ENCODE results near the gene EPS8L1. TPM values are rescaled to one million over a fixed set of nuclear protein-coding genes. Genes with fewer than 3 reads are reported as not detected.
A peak's percentile ranks its signal among the peaks of the same experiment; 100 is the strongest.
"Not testable (repeated sequence)": the region's sequence is repeated elsewhere in the genome, so short reads cannot be mapped to it uniquely, and the experiment has no call there.

EPS8L1 gene
- total RNA-seq: 3.7 and 3.9 TPM in 2 replicates

DNA sequence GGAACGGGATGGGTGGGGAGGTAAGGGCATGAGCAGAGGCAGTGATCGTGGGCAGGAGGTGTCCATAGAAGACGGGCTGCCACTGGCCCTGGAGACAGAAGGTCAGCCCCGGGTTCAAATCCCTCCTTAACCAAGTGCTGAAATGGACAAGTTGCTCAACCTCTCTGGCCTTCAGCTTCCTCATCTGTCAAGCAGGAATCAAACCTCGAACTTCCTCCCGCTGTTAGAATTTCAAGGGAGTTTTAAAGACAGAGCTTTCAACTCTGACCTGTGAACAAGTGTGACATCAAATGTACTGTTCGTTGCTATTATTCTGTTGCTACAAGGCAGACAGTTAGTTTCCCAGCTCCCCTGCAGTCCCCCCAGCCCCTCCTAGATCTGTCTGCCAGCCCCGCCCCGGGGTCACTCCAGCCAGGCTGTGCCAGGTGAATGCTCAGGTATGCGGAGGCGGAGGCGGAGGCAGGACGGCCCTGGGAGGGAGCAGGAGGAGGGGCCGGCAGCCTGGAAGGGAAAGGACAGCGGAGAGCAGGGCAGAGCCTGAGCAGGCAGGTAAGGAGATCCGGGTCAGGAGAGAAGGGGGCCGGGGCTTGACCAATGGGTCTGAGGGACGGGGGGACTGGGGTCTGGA, at the start of gene EPS8L1:
EPS8L1 (plus strand) TSS at position 499 of the 628 bp plus-strand sequence. CDS start 576 bp downstream, outside the sequence.
- Mint-ChIP-seq H3K9me3 (no peaks in the 10 kb centered on the region), H3K4me1 (peaks cover 9% of the 10 kb centered on the region), H3K27me3 (peaks cover 19% of the 10 kb centered on the region), H3K36me3 (ENCODE audit: low read depth) (peaks cover 4% of the 10 kb centered on the region), H3K27ac (no peak within 1 kb of the TSS), H3K4me3 (no peak within 1 kb of the TSS)
- intact Hi-C loops (cut with micrococcal nuclease): no loop called here
- no peak for DNase-seq

DNA sequence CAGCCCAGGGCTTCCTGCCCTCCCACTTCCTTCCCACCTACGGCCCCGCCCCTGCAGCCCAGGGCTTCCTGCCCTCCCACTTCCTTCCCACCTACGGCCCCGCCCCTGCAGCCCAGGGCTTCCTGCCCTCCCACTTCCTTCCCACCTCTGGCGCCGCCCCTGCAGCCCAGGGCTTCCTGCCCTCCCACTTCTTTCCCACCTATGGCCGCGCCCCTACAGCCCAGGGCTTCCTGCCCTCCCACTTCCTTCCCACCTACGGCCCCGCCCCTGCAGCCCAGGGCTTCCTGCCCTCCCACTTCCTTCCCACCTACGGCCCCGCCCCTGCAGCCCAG, 48.6 kb upstream of the EPS8L1 start:
- peaks cover 24% of the 10 kb centered on the region for H3K36me3 Mint-ChIP-seq (ENCODE audit: low read depth)
- H3K27ac Mint-ChIP-seq; H3K27me3 Mint-ChIP-seq; DNase-seq; H3K4me1 Mint-ChIP-seq; intact Hi-C loops (cut with micrococcal nuclease); H3K4me3 Mint-ChIP-seq: not testable (repeated sequence)
- H3K9me3 Mint-ChIP-seq: peaks cover 26% of the 10 kb centered on the region

DNA sequence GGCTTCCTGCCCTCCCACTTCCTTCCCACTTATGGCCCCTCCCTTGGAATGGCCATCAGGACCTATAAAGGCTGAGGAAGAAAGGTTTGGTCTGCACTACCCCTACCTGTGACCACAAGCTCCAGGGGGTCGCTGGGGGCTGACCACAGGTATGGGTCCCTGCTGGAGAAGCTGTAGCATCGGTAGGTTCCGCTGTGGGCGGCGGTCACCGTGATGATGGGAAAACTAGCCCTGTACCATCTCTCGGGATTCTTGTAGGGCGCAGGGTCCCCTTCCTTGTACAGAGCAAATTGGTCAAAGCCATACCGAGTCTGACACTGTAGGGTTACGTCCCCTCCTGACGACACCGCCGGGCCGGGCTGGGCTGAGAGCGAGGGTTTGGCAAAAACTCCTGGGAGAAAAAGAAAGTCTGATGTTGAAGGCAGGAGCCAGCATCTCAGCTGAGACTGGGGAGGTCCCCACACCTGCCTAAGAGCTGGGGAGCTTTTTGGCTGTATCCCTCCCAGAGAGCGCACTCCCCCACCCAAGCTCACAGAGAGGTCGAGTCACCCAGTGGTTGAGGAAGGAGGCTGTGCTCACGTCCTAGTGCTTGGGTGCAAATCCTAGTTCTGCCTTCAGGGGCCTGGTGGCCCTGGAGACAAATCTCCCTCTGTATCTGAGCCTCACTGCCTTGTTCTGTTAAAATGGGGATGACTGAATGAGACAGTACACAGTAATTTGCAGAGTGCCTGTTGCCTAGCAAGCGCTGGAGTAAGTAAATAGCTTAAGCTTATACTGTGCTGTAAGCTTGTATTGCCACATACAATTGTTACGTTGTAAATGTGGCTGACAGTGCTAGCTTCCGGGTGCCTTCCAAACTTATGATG, 48.0 kb upstream of the EPS8L1 start:
- DNase-seq: no peak
- Mint-ChIP-seq H3K36me3 (ENCODE audit: low read depth) (peaks cover 20% of the 10 kb centered on the region), H3K9me3 (peaks cover 20% of the 10 kb centered on the region), H3K4me3 (no peak overlapping the region), H3K4me1 (no peaks in the 10 kb centered on the region), H3K27ac (peak overlapping the region; percentile 15), H3K27me3 (no peaks in the 10 kb centered on the region)
- intact Hi-C loops (cut with micrococcal nuclease): no loop called here

DNA sequence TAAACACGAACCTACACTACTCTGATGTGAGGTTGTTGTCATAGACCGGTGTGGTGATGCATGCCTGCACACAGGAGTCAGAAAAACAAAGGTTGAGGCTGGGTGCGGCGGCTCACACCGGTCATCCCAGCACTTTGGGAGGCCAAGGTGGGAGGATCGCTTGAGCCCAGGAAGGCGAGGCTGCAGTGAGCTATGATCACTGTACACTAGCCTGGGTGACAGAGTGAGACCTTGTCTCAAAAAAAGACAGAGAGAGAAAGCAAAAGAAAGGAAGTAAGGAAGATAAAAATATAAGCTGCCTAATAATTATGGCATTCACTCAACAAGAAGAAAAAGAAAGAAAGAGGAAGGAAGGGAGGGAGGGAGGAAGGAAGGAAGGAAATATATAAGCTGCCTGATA, 46.9 kb upstream of the EPS8L1 start:
- Mint-ChIP-seq H3K27me3 (no peaks in the 10 kb centered on the region), H3K4me3 (no peak overlapping the region), H3K9me3 (peaks cover 16% of the 10 kb centered on the region), H3K36me3 (ENCODE audit: low read depth) (peaks cover 16% of the 10 kb centered on the region), H3K27ac (no peak overlapping the region), H3K4me1 (no peaks in the 10 kb centered on the region)
- intact Hi-C loops (cut with micrococcal nuclease): no loop called here
- no peak for DNase-seq

DNA sequence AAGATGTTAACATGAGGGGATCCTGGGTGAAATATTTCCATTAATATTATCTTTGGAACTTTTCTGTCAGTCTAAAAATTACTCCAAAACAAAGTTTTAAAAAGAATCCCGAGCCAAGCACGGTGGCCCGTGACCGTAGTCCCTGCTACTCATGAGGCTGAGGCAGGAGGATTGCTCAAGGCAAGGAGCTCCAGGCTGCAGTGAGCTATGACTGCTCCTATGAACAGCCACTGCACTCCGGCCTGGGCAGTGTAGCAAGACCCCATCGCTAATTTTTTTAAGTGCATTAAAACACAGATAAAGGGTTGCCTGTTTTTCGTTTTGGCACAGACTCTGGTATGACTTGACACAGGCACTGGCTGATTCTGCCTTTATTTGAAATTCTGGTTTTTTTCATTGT, 44.5 kb upstream of the EPS8L1 start:
- intact Hi-C loops (cut with micrococcal nuclease): no loop called here
- DNase-seq: no peak
- no peaks in the 10 kb centered on the region for H3K27me3 Mint-ChIP-seq
- peaks cover 2% of the 10 kb centered on the region for H3K9me3 Mint-ChIP-seq
- peaks cover 11% of the 10 kb centered on the region for H3K36me3 Mint-ChIP-seq (ENCODE audit: low read depth)
- H3K27ac Mint-ChIP-seq: no peak overlapping the region
- H3K4me1 Mint-ChIP-seq: no peaks in the 10 kb centered on the region
- no peak overlapping the region for H3K4me3 Mint-ChIP-seq

DNA sequence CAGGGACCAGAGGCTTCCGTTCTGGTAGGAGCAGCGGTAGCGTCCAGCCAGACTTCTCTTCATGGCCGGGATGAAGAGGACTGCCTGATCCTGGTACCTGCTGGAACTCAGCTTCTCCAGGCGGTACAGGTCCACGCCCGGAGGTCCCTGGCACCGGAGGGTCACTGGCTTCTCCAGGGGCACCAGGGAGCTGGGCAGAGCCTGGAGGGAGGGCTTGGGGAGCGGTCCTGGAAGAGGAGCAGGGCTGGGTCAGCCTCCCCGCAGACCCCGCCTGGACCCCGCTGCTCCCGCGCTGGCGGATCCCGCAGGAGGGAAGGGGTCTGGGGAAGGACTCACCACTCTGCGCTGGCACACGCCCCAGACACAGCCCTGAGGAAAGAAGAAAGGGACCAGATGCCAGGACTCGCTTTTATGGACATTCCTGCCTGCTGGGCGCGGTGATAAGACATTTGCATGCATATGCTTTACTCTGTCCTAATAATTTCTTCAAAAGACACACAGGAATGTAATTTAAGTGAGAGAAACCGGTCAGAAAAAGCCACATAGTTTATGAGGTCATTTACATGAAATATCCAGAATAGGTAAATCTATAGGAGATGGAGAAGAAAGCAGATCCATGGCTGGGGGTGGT, 43.4 kb upstream of the EPS8L1 start:
- no peaks in the 10 kb centered on the region for H3K4me1 Mint-ChIP-seq
- no peak overlapping the region for H3K27ac Mint-ChIP-seq
- H3K27me3 Mint-ChIP-seq: no peaks in the 10 kb centered on the region
- intact Hi-C loops (cut with micrococcal nuclease): no loop called here
- DNase-seq: no peak
- peaks cover 9% of the 10 kb centered on the region for H3K36me3 Mint-ChIP-seq (ENCODE audit: low read depth)
- no peak overlapping the region for H3K4me3 Mint-ChIP-seq
- H3K9me3 Mint-ChIP-seq: no peaks in the 10 kb centered on the region

DNA sequence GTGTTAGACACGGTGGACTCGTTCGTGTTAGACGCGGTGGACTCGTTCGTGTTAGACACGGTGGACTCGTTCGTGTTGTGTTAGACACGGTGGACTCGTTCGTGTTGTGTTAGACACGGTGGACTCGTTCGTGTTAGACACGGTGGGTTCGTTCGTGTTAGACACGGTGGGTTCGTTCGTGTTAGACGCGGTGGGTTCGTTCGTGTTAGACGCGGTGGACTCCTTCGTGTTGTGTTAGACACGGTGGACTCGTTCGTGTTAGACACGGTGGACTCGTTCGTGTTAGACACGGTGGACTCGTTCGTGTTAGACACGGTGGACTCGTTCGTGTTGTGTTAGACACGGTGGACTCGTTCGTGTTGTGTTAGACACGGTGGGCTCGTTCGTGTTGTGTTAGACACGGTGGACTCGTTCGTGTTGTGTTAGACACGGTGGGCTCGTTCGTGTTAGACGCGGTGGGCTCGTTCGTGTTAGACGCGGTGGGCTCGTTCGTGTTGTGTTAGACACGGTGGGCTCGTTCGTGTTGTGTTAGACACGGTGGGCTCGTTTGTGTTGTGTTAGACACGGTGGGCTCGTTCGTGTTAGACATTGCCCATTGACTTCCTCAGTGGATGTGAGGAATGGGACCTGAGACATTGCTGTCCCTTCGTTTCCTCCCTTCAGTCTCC, 42.6 kb upstream of the EPS8L1 start:
- H3K4me3 Mint-ChIP-seq; intact Hi-C loops (cut with micrococcal nuclease); DNase-seq: not testable (repeated sequence)

DNA sequence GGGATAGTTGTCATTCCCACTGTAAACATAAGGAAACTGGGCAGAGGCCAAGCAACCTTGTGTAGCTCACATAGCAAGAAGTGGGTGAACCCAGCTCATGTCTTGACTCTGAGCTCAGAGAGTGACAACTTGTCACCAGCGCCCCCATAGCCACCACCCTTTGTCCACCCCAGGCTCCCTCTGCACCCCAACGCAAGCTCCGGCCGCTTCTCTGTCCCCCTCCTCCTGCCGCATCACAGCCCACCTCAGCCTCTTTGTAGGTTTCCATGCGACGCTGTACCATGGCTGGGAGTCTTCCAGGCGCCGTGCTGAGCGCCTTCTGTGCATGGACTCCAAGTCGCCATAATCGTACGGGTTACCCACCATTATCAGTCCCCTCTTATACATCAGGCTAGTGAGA, 40.9 kb upstream of the EPS8L1 start:
- Mint-ChIP-seq H3K27ac (no peak overlapping the region), H3K4me1 (peaks cover under 1% of the 10 kb centered on the region), H3K27me3 (no peaks in the 10 kb centered on the region), H3K9me3 (peaks cover 1% of the 10 kb centered on the region), H3K4me3 (no peak overlapping the region), H3K36me3 (ENCODE audit: low read depth) (peaks cover 12% of the 10 kb centered on the region)
- intact Hi-C loops (cut with micrococcal nuclease): no loop called here
- no peak for DNase-seq

More for the DNA sequence above, 42.6 kb upstream of the EPS8L1 start:
- H3K9me3 Mint-ChIP-seq; H3K27ac Mint-ChIP-seq; H3K27me3 Mint-ChIP-seq; H3K4me1 Mint-ChIP-seq; H3K36me3 Mint-ChIP-seq (ENCODE audit: low read depth): not testable (repeated sequence)

DNA sequence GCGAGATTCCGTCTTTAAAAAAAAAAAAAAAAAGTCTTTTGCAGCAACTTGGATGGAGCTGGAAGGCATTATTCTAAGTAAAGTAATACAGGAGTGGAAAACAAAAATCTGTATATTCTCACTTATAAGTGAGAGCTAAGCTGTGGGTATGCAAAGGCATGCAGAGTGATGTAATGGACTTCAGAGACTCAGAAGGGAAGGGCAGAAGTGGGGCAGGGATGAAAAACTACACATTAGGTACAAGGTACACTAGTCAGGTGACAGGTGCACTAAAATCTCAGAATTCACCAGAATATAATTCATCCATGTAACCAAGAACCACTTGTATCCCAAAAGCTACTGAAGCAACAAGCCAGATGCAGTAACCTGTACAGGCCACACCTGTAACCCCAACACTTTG, 39.6 kb upstream of the EPS8L1 start:
- intact Hi-C loops (cut with micrococcal nuclease): no loop called here
- Mint-ChIP-seq H3K27ac (no peak overlapping the region), H3K27me3 (no peaks in the 10 kb centered on the region), H3K4me3 (no peak overlapping the region), H3K36me3 (ENCODE audit: low read depth) (peaks cover 18% of the 10 kb centered on the region), H3K9me3 (peaks cover 4% of the 10 kb centered on the region), H3K4me1 (peaks cover 2% of the 10 kb centered on the region)
- DNase-seq: no peak

DNA sequence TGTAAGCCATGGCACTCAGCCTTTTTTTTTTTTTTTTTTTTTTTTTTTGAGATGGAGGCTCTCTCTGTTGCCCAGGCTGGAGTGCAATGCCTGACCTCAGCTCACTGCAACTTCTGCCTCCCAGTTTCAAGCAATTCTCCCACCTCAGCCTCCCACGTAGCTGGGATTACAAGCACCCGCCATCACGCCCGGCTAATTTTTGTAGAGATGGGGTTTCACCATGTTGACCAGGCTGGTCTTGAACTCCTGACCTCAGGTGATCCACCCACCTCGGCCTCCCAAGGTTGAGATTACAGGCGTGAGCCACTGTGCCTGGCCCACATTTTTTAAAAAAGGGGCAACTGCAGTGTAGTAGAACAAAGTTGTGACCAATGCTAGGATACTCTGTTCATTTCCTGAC, 38.1 kb upstream of the EPS8L1 start:
- H3K27ac Mint-ChIP-seq; H3K9me3 Mint-ChIP-seq; DNase-seq; intact Hi-C loops (cut with micrococcal nuclease); H3K4me3 Mint-ChIP-seq; H3K27me3 Mint-ChIP-seq: not testable (repeated sequence)
- H3K36me3 Mint-ChIP-seq (ENCODE audit: low read depth): peaks cover 27% of the 10 kb centered on the region
- H3K4me1 Mint-ChIP-seq: peaks cover 17% of the 10 kb centered on the region

DNA sequence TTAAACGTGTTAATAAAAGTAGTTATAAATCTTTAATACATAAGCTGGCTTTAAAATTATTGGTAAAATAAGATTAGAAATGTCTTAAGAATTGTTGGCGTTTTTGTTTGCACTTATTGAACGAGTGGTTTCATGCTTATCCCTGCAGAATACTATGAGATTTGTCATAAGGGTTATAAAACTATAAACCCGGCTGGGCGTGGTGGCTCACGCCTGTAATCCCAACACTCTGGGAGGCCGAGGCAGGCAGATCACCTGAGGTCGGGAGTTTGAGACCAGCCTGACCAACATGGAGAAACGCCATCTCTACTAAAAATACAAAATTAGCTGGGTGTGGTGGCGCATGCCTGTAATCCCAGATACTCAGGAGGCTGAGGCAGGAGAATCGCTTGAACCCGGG, 35.0 kb upstream of the EPS8L1 start:
- H3K27ac Mint-ChIP-seq; H3K27me3 Mint-ChIP-seq; DNase-seq; H3K4me3 Mint-ChIP-seq; H3K9me3 Mint-ChIP-seq; intact Hi-C loops (cut with micrococcal nuclease): not testable (repeated sequence)
- H3K4me1 Mint-ChIP-seq: peaks cover 21% of the 10 kb centered on the region
- peaks cover 46% of the 10 kb centered on the region for H3K36me3 Mint-ChIP-seq (ENCODE audit: low read depth)

DNA sequence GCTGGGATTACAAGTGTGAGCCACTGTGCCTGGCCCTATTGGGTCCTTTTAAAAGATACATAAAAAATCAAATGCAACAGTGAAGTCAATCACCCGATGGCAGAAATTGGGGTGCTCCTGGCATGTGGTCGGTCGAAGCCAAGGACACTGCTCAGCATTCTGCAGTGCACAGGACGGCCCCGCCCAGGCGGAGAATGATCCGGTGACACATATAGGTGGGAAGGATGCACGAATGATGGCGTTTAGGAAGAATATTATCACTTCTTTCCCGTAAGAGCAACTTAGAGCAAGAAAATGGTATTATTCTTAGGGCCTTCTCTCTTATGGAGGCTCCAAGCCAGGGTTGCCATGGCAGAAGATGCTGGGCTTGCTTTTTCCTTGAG, 34.4 kb upstream of the EPS8L1 start:
- Mint-ChIP-seq H3K4me3 (peak overlapping the region; percentile 85), H3K27ac (peak overlapping the region; percentile 88), H3K27me3 (no peaks in the 10 kb centered on the region), H3K9me3 (peaks cover 4% of the 10 kb centered on the region), H3K36me3 (ENCODE audit: low read depth) (peaks cover 47% of the 10 kb centered on the region), H3K4me1 (peaks cover 21% of the 10 kb centered on the region)
- intact Hi-C loops (cut with micrococcal nuclease): no loop called here
- DNase-seq: no peak

DNA sequence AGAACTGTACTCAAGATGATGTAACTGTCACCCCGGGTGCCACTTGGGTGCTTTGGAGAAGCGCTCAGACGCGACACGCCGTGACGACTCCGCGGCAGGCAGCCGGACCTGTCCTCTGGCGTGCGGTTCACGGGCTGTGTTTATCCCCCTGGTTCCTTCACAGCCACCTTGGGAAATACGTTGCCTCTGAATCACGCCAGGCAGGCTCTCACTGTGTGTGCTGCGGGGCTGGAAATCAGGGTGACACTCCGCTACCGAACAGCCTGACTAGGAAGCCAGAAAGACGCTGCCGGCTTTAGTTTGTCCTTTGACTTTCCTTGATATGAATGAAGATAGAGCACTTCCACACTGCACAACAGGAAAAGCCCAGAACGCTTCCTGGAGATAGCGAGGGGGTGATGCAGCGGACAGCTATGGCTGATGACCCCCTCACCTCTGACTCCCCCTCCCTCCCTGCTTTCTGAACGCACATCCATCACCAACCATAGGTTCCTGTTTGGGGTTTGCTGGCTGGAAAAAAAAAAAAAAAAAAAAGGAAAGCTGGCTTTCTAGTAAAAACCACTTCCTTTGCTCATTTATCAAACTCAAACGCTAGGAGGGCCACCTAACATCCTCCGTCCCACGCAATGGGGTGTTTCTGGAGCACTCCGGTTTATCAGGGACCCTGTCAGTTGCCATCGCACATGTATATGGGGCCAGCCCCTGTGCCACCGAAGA, 33.9 kb upstream of the EPS8L1 start:
- intact Hi-C loops (cut with micrococcal nuclease): no loop called here
- peak overlapping the region; percentile 85 for H3K4me3 Mint-ChIP-seq
- H3K9me3 Mint-ChIP-seq: peaks cover 4% of the 10 kb centered on the region
- no peaks in the 10 kb centered on the region for H3K27me3 Mint-ChIP-seq
- DNase-seq: peak; percentile 82
- H3K4me1 Mint-ChIP-seq: peaks cover 21% of the 10 kb centered on the region
- H3K36me3 Mint-ChIP-seq (ENCODE audit: low read depth): peaks cover 52% of the 10 kb centered on the region
- H3K27ac Mint-ChIP-seq: peak overlapping the region; percentile 88

All from activated CD4-positive, alpha-beta T cell treated with anti-CD3 and anti-CD28 coated beads, Interleukin-2, amount 10 ng/mL, durations not matched to agents 24 days and 14 days (primary cell).